Embryonic facial prominence (tissue), 1 donor: Measurements from ENCODE around the gene GRM5.

Source experiments
- DNase-seq: peaks from one replicate; pipeline ENCODE4 v3.0.0-alpha.2; 2016; ENCODE audit errors: extremely low spot score

Gene GRM5

GRCh38 chr11:88619656-88620385, 446.0 kb downstream of the GRM5 start:
- no peak for DNase-seq

- no peak for DNase-seq
Observed at GRCh38 chr11:88619071-88619425, 446.7 kb downstream of the GRM5 start.

GRCh38 chr11:88618327-88619070, 447.3 kb downstream of the GRM5 start:
- DNase-seq, result no peak

- no peak for DNase-seq
Observed at GRCh38 chr11:88617226-88617625, 448.6 kb downstream of the GRM5 start.

GRCh38 chr11:88604260-88604659, 461.5 kb downstream of the GRM5 start:
- DNase-seq, result no peak

GRCh38 chr11:88603091-88603867, 462.5 kb downstream of the GRM5 start:
- no peak for DNase-seq

GRCh38 chr11:88597387-88597786, 468.4 kb downstream of the GRM5 start:
- no peak for DNase-seq

GRCh38 chr11:88596786-88597185, 469.0 kb downstream of the GRM5 start:
- DNase-seq, result no peak

- DNase-seq, result no peak
Observed at GRCh38 chr11:88594274-88594950, 471.4 kb downstream of the GRM5 start.

GRCh38 chr11:88590361-88590760, 475.4 kb downstream of the GRM5 start:
- DNase-seq, result no peak

GRCh38 chr11:88583251-88583650, 482.5 kb downstream of the GRM5 start:
- no peak for DNase-seq

- DNase-seq, result no peak
Observed at GRCh38 chr11:88579466-88579865, 486.3 kb downstream of the GRM5 start.

- no peak for DNase-seq
Observed at GRCh38 chr11:88576741-88577140, 489.0 kb downstream of the GRM5 start.

GRCh38 chr11:88575916-88576315, 489.9 kb downstream of the GRM5 start:
- DNase-seq, result no peak

- no peak for DNase-seq
Observed at GRCh38 chr11:88569342-88569741, 496.4 kb downstream of the GRM5 start.

GRCh38 chr11:88555829-88556202, 510.0 kb downstream of the GRM5 start:
- DNase-seq, result no peak

- no peak for DNase-seq
Observed at GRCh38 chr11:88555018-88555828, 510.6 kb downstream of the GRM5 start.

GRCh38 chr11:88553204-88553603, 512.6 kb downstream of the GRM5 start:
- DNase-seq, result no peak

- no peak for DNase-seq
Observed at GRCh38 chr11:88552379-88553062, 513.3 kb downstream of the GRM5 start.

GRCh38 chr11:88544656-88545280, 521.0 kb downstream of the GRM5 start:
- DNase-seq, result no peak
